ENCODE results near the gene MCFD2. TPM values are rescaled to one million over a fixed set of nuclear protein-coding genes. Genes with fewer than 3 reads are reported as not detected.

MCFD2 gene
- 40.0 TPM for polyA plus RNA-seq (ENCODE audit: insufficient read length)

DNA sequence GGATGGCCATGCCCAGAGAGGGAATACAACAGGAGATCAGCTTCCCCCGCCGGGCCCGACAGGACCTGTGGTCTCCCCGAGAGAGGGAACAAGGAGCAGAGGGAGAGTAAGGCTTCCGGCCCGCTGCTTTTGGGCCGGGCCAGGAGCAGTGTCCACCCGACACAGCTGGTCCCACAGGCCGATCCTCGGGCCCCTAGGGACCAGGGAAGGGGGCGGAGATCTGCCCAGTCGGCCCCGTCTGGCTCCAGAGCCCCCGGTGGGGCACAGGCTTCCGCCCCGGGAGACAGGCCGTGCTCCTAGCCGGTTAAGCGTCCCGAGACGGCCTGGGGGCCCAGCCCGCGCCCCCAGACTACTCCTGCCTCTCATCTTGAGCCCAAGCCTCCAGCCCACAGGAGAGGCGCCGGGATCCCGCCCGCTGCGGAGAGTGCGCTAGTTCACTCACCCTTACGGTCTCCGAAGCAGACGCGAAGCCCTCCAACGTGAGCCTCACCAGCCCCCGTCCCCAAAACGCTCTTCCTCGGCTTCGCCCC, at the start of gene MCFD2:
Gene MCFD2 (minus strand): TSS at position 526 of the 530 bp plus-strand sequence. CDS start 6,635 bp downstream, outside the sequence.
- DNase-seq (ENCODE audit: low read depth), result no peak

DNA sequence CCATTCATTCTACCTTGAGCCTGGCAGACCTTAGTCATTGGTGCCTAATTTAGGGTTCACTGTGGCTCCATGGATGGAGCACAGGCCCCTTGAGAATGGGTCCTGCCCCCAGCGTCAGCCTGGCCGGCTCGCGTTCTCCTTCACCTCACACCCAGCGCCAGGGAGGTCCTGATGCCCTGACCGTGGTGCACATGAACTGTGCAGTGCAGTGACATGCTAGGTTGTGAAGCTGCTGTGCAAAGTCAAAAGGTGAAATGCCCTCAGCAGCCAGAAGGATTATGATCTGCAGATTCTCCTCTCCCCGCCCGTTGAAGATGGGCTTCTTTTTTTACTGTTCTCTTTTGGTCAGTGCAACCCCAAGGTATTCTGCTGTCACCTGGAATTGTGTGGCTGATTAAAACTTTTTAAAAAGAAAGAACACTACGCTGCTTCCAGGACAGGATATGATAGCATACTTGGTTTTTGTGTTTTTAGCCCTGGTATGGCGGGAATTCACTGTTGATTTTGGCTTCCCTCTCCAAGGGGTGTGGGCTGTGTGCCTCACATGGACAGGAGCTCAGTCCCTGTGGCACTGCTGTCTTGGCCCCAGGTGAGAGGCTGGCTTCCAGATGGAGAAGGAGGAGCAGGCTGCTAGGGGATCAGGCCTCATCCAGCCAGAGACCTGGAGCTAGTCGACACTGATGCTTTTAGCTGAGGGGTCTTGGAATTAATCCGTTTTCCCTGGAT, 49.4 kb upstream of the MCFD2 start:
- DNase-seq (ENCODE audit: low read depth), result no peak

DNA sequence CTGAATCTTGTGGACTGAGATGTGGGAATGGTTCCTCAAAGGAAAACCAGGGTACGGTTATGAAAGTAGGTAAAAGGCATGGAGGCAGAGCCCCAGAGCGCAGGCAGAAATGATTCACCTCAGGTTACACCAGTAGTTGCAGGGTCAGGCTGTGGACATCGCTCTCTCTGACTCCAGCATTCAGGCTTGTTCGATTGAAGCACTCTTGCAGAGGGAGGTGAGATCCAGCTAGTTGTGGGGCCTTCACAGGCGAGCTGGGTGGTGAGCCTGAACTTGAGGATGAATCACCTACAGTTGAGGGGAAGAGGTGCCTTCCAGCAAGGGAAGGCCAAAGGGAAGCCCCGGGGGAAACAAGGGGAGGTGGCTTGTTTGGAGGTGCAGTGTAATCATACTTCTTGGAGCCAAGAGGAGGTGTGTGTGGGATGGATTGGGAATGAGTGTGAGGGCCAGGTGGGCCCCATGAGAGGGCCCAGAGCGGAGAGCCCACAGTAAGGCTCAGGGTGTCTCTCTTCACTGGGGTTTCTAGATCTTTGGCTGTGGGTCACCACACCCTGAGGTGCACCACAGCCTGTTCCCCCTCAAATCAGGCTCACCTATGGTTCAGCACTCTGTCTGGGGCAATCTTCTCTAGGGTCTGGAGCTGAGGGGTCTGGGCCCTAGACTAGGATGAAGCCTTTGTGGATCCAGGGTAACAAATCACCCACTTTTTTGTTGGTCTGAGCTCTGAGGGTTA, 48.5 kb upstream of the MCFD2 start:
- no peak for DNase-seq (ENCODE audit: low read depth)

DNA sequence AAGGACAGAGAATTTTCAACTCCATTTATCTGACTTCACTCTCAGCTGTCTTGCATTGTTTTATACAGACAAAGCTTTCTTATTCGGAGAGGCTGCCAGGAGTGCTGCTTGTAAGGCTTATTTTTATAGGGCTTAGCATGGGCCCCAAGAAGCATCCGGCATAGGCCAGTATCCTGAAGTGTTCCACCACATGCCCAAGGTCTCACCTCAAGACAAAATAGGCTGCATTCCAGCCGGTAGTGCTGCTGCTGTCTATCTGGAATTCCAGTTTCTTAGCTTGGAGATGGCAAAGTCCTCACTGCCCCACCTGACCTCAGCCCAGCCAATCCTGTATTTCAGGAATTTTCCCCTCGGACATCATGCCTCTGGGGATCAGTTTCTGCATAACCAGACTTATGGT, 47.6 kb upstream of the MCFD2 start:
- no peak for DNase-seq (ENCODE audit: low read depth)

DNA sequence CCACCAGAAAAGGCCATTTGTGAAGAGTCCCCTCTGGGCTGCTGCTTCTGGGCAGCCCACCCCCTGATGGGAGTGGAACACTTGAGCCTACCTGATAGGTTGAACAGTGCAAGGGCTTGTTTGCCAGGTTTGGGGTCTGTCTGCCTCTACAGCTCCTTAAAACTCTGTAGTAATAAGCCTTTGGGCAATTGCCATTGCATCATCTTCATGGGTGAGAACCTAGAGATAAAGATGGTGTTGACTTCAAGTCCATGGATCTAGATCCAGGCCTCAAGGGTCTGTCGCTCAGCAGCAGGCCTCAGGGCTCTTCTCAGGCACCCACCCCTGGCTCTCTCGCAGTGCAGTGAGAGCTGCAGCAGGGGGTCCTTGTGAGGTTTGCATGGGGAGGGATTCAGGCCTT, 47.1 kb upstream of the MCFD2 start:
- DNase-seq (ENCODE audit: low read depth), result no peak

DNA sequence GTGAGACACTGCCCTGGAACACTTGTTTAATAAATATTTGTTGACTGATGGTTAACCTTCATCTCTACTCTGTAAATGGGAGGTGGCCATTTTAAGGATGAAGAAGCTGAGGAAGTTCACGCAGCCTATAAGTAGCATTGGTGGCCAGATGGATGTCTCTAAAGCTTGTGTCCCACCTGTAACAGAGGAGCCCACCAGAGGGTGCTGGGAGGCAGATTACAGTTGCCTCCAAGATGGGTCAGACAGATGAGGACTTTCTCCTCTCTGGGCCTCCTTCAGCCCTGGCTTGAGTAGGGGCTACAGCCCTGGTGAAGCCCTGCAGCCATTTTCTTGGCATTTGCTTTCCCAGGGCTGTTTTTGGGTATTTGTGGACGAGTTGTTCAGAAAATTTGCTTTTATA, 45.0 kb upstream of the MCFD2 start:
- no peak for DNase-seq (ENCODE audit: low read depth)

DNA sequence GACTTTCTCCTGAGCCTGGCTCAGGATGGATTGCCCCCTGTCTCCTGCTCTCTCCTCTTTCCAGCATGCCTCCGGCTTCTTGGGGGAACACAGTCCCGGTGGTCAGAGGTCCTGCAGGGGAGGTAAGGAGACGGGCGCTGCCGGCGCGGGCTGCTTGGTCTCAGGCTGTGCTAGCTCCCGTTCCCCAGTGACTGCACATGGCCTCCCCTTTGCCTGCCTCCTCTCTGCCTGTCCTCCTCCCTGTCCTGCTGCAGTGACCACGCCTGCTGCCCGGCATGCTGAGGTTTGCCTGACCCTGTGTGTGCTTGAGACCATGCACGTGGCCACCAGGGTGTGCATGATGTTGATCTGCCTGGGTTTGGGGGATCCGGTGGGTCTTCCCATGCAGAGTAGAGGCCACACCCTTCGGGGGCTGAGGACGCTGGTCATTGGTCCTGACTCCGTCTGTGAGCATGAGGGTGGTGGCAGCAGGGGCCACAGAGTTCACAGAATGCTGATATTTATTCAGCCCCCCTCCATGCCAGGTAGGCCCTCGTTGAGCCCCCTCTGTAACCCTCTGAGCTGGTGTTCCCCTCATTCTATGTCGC, 42.9 kb upstream of the MCFD2 start:
- DNase-seq (ENCODE audit: low read depth), result no peak

DNA sequence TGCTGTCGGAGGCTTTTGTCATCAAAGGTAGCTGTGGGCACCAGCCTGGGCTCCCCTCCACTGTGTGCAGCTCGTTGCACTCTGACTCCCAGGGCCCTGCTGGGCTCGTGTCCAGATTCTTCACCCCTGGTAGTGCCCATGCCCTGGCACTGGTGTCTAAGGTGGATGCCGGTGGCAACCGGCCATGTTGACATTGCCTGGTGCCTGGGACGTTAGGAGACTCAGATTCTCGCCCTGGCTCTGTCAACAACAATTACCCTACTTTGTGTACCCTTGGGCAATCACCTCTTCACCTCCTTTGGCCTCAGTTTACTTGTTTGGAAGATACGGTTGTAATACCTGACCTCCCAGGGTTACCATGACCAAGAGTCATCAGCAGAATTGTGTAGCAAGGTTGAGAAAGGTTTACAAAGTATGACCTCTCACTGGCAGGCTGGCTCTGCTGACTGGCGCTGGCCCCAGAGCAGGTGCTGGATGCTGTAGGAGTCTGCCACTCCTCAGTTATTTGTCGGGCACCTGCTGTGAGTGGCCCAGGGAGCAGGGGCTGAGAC, 41.5 kb upstream of the MCFD2 start:
- DNase-seq (ENCODE audit: low read depth), result no peak

DNA sequence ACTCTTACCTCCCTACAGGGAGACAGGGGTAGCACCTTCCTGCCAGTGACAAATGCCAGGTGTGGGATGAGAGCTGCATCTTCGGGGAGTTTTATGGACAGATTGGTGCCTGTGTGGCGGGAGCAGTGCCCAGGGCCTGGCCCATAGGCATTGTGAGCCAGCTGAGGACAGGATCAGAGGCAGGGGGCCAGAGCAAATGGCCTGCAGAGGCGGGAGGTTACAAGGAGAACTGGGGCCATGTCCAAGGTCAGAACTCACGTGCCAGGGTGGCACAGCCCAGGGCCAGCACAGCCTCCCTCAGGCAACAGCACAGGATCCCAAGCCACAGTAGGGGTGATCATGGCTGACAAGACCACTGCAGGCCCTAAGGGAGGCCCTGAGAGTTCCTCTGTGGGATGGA, 40.2 kb upstream of the MCFD2 start:
- DNase-seq (ENCODE audit: low read depth), result no peak

DNA sequence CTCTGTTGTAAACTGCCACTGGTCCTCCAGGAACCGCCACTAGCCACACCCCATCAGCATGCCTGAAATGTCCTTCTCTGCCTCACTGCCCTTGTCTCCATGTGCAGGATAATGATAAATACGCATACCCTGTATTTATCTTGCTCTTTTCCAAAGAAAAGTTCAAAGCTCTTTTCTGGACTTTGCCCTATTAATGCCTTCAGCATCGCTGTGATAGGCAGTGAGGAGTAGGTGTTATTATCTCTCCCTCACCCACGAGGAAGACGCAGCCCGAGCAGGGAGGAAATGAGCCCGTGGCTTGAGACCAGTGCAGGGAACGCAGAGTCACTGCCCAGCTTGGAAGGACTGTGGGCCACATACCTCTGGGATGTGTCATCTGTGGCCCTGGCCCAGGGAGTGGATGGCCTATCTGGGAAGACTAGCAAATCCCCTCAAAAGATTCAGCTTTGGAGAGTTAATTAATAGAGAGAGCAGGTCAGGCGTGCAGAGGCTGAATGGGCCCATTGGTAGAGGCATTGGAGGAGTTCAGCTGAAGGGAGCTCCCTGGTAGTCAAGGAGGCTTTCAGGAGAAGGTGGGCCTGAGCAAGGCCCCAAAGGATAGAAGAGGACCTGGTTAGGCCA, 39.5 kb upstream of the MCFD2 start:
- no peak for DNase-seq (ENCODE audit: low read depth)

DNA sequence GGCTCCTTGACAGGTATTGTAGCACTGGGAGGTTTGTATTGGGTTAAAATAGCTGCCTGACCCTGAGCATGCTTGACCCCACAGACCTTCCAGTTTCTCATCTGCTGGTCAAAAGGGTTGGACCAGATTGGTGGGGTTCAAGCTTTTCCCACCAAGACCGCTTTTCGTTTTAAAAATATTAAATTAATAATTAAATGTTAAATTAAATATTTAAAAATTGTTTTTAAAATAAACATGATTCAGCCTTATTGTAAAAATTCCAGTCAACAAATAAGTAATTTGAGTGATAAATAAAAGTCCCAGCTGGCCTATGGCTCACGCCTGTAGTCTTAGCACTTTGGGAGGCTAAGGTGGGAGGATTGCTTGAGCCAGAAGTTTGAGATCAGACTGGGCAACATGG, 36.6 kb upstream of the MCFD2 start:
- no peak for DNase-seq (ENCODE audit: low read depth)

DNA sequence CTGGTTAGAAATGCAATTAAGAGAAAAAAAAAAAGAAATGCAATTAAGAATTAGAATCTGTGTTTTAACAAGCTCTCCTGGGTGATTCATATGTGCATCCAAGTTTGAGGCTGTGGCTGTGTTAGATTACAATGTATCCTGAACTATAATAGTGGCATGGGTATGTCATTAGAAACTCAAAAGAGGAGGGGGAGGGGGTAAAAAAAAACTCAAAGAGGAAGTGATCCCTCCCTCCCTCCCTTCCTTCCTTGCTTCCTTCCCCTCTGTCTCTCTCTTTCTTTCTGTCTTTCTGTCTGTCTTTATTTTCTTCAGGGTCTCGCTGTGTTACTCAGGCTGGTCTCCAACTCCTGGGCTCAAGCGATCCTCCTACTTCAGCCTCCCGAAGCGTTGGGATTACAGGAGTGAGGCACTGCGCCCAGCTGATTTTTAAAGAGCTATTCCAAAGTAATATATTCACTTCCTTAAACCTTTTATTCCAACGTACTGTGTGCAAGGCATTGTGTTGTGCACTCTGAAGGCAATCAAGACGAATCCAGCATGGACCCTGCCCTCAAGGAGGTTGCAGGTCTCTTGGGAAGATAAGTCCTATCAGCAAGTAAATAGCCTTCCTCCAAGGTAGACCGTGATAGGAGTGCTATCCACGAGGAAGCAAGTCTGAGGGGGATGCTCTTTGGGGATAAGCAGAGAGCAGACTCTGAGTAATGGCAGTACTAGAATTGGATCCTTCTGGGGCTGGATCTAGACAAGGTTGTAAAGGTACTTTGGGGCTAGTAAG, 35.9 kb upstream of the MCFD2 start:
- DNase-seq (ENCODE audit: low read depth), result no peak

DNA sequence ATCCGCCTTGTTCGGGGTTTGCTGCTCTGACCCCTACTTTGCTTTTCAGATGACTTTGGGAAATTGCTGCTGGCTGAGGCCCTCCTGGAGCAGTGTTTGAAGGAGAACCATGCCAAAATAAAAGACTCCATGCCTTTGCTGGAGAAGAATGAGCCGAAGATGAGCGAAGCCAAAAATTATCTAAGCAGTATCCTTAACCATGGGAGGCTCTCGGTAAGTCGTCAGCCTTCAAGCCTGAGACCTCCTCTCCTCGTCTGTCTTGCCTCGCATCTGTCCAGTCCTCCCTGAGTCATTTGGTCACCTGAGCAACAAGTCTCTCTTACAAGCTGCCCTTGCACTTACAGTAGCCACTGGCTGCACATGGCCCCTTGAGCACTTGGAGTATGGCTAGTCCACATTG, 34.7 kb upstream of the MCFD2 start:
- DNase-seq (ENCODE audit: low read depth), result no peak

DNA sequence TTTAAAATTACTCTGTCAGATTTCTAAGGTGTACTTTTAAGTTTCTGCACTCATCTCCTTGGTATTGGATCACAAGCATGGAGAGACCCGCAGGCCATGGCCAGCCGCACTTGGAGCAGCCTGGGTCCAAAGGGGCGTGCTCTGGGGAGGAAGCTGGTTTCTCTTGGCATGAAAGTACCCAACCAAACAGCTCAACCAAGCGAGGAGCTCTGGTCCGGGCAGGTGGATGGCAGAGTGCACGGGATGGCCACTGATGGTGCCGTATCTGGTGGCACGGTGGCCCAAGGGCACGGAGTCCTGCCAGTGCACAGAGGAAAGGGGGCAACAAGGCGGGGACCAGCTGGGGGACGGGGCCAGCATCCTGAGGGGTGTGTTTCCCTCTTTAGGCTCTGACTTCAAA, 32.2 kb upstream of the MCFD2 start:
- DNase-seq (ENCODE audit: low read depth), result no peak

DNA sequence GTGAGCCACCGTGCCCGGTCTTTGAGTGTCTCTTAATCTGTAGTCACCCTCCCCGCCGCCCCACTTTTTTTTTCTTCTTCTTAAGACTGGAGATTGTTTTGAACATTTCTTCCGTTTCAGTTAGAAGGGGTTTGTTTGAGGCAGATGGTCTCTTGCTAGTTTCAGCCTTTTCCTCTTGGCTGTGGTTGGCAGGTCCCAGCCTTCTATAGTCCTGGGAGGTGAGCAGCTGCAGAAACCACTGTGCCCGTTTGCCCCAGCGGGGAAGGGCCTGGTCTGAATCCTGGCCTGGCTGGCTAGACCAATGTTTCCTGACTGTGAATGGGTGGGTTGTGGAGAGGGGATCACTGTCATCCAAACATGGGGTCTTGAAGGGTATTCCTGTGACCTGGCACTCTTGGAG, 30.1 kb upstream of the MCFD2 start:
- no peak for DNase-seq (ENCODE audit: low read depth)

DNA sequence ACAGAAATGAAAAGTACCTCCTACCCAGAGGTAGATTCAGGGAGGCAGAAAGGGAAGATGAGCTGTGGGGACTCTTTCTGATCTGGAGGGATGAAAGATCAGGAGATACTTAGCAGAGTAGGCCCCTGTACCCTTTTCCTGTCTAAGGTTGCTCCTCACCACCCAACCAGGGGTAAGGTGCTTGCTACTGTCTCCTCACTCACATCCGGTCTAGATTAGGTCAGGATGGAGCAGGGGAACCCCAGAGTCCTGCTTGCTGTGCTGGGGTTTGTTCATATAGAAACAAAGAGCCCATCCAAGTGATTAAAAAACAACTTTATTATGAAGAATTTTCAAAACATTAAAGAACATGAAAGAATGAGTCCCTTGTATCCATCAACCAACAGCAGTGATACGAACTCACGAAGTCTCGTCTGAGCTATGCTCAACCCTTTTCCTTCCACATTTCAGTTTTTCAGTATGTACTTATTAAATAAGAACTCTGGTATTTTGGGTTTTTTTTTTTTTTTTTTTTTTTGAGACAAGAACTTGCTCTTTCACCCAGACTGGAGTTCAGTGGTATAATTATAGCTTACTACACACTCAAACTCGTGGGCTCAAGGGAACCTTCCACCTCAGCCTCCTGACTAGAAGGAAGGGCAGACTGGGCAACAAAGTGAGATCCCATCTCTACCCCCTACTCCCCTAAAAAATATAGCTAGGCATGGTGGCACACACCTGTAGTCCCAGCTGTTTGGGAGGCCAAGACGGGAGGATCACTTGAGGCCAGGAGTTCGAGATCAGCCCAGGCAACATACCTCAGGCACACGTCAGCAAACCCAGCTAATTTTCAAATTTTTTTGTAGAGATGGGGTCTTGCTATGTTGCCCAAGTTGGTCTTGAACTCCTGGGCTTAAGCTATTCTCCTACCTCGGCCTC, 28.5 kb upstream of the MCFD2 start:
- DNase-seq (ENCODE audit: low read depth), result no peak

DNA sequence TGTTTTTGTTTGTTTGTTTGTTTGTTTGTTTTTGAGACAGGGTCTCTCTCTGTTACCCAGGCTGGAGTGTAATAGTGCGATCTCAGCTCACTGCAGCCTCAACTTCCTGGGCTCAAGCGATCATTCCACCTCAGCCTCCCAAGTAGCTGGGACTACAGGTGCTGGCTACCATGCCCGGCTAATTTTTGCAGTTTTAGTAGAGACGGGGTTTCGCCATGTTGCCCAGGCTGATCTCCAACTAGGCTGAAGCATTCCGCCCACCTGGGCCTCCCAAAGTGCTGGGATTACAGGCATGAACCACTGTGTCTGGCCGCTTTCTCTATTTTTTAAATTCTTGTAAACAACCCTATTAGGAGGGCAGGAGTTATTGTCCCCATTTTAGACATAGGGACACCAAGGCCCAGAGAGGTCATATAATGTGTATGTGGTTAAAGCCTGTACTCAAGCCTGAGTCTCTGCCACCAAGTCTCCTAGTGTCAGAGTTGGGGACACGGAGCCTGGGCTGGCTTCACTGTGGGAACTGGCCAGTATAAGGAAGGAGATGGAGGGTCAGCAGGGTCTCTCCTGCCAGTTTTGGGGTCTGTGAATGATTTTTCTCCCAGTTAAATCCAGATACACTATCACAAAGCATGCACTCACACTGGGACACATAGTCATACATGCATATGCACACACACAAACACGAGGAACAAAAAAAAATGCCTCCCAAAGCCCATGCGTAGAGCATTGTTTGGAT, 27.5 kb upstream of the MCFD2 start:
- DNase-seq (ENCODE audit: low read depth), result no peak

DNA sequence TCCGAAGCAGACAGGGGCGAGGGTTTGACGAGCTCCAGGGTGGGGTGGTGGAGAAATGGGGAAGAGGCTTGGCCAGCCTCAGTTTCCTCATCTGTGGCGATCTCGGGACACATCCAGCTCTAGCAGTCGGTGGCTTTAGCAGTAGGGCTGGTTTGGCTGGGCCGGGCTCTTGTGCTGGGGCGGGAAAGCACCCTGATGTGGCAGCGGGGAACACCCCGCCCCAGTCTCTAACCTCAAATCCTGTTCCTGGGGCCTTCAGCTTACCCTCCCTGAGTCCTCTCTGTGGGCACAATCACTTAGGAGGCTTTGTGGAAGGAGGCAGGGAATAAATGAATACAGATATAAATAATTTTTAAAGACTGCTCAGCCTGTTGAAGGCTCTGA, 26.5 kb upstream of the MCFD2 start:
- DNase-seq (ENCODE audit: low read depth), result no peak

DNA sequence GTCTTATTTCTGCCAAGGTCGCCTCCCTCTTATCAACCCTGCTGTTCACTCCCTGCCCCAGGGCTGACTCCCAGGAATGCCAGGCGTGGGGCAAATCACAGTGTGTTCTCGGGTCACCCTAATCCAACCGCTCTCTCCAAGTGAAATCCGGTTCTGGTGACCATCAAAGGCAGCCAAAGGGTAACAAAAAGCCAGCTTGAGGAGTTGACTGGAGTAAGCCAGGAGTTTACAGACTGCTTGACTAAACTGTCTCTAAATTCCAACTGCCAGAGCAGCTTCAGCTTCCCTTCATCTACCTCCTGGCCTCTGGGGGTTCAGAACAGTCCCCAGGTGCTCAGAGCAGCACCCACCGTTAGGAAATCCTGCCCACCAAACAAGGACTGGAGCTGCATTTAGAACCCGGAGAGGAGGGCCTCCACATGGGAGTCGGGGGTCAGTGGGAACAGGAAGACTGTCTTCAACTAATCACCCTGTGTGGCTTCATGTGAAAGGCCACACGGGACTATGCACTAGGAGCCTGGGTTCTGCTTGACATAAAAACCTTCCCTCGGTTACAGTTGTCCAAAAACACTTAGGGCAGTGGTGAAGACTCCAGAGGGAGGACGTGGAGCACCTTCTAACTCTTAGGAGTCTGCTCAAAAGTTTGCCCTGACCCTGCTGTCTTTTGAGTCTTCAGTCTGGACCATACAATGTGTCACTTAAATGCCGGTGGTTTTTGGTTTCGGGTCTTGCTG, 24.2 kb upstream of the MCFD2 start:
- DNase-seq (ENCODE audit: low read depth), result no peak
